Activated effector memory CD4-positive, alpha-beta T cell treated with anti-CD3 and anti-CD28 coated beads, Interleukin-2, amount 50 U/mL, for 16 hours (primary cell): ENCODE measurements around the gene ACOX2.

Experiments used
- DNase-seq: peaks from one replicate; pipeline ENCODE4 v3.0.0-alpha.2; 2020

The ACOX2 gene

GRCh38 chr3:58536501-58537411 lies at the start of gene ACOX2:
ACOX2 (minus strand) TSS chr3:58537190; CDS start chr3:58535106, 2,084 bp downstream.
- no peak for DNase-seq

- DNase-seq, result no peak
Observed at GRCh38 chr3:58585994-58586393, 49.0 kb upstream of the ACOX2 start.

GRCh38 chr3:58585005-58585786 lies 48.2 kb upstream of the ACOX2 start:
- DNase-seq, result peak; percentile 79

- no peak for DNase-seq
Observed at GRCh38 chr3:58584690-58585004, 47.7 kb upstream of the ACOX2 start.

GRCh38 chr3:58581328-58582091 lies 44.5 kb upstream of the ACOX2 start:
- DNase-seq, result no peak

- no peak for DNase-seq
Observed at GRCh38 chr3:58580826-58581327, 43.9 kb upstream of the ACOX2 start.

- DNase-seq, result no peak
Observed at GRCh38 chr3:58578873-58579272, 41.9 kb upstream of the ACOX2 start.

GRCh38 chr3:58577269-58577821 lies 40.4 kb upstream of the ACOX2 start, which contains the start of gene FAM107A:
FAM107A (minus strand) TSS chr3:58577391; CDS start chr3:58569860, 7,531 bp downstream.
- no peak for DNase-seq

- no peak for DNase-seq
Observed at GRCh38 chr3:58576716-58577115, 39.7 kb upstream of the ACOX2 start.

GRCh38 chr3:58575971-58576652 lies 39.1 kb upstream of the ACOX2 start:
- DNase-seq, result no peak

GRCh38 chr3:58574682-58575081 lies 37.7 kb upstream of the ACOX2 start:
- no peak for DNase-seq

GRCh38 chr3:58574106-58574505 lies 37.1 kb upstream of the ACOX2 start:
- DNase-seq, result no peak

GRCh38 chr3:58573640-58574039 lies 36.6 kb upstream of the ACOX2 start:
- DNase-seq, result no peak

GRCh38 chr3:58572634-58573230 lies 35.7 kb upstream of the ACOX2 start:
- DNase-seq, result no peak

- DNase-seq, result no peak
Observed at GRCh38 chr3:58572013-58572633, 35.1 kb upstream of the ACOX2 start.

GRCh38 chr3:58570851-58571250 lies 33.9 kb upstream of the ACOX2 start:
- peak; percentile 24 for DNase-seq

- DNase-seq, result peak; percentile 49
Observed at GRCh38 chr3:58569287-58570001, 32.5 kb upstream of the ACOX2 start.

GRCh38 chr3:58568572-58569286 lies 31.7 kb upstream of the ACOX2 start:
- DNase-seq, result peak; percentile 92

- DNase-seq, result peak; percentile 57
Observed at GRCh38 chr3:58567251-58567515, 30.2 kb upstream of the ACOX2 start.
